NCI-H2171 (cell line): ENCODE measurements around the gene RBBP4.

Source experiments
- DNase-seq: peaks from one replicate; lab custom pipeline; 2025; lab: John Stamatoyannopoulos, UW

RBBP4 gene

DNA sequence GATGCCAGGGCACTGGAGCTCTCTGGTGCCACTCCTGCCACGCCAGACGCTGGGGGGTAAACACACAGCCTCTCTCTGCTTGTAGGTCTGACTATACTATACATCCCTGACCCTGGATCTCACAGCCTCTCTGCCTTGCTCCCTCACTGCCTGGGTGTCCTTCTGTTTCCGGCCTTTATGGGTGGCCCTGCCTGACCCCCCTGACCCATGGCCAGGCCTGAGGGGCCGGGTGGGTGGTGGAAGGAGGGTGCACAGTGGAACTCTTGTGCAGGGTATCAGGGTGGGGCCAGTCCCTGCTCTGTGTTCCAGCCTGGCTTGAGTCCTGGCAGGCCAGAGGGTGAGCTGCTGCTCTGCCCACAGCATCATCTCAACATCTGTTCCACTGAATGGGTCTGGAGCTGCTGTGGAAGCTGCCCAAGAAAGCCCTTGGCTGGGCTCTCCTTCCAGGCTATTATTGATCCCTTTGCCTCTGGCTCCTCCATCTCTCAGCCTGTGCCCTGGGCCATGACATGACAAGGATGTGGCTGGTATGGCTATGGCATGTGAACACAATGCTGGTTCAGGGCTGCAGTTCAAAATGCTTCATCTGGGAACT is 68.8 kb downstream of the RBBP4 start:
- DNase-seq: no peak

DNA sequence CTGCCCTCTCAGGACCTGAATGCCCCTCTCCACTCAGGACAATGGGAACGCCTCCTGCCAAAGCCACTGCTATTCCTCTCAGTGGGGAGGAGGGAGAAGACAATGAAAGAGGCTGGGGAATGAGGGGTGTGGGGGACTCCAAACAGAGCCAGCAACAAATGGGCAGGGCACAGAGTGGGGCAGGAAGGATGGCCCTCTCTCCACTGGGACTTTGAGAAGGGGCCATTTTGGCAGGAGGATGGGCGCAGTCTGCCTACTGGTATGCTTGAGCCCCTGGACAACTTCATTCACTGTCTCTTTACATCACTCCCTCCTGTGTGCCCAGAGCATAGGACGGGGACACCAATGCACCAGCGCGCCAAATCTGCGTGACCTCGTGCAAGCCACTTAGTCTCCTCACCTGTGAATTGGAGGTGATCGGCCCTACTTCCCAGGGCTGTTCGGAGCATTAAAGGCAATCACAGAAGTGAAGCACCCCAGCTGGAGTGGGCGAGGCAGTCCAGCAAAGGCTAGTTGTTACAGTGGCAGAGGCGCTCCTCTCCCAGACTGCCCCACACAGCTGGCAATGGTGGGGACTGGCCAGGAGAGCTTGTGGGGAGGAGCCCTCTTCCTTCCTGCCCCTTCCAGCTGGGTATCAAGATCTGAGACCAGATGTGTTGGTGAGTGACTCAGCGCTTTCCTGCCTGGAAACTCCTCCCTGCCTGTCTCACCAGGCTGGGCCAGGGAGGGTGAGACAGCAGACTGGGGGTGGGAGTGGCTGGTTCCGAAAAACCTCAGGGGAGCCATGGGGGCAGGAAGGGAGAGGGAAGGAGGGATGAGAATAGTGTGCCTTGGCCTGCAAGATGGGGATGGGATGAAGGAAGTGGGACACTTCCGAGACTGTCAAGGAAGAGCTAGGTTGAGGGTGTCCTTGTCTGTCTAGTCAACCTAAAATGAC is 73.9 kb downstream of the RBBP4 start:
- peak; percentile 45 for DNase-seq

DNA sequence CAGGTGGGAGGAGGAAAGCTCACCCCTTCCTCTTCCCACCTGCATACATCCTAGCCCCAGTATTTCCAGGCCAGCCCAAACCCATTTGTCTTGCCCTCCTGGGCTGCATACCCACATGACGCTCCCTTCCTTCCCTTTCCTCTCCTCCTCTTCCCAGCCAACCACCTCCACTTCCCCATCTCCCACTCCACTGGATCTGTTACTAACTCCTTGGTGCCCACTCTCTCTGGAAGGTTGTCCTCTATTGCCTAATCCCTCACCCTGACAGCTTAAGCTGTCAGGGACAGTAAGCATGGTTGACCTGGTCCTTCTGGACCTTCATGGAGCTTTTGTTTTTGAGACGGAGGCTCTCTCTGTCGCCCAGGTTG is 74.6 kb downstream of the RBBP4 start:
- no peak for DNase-seq

DNA sequence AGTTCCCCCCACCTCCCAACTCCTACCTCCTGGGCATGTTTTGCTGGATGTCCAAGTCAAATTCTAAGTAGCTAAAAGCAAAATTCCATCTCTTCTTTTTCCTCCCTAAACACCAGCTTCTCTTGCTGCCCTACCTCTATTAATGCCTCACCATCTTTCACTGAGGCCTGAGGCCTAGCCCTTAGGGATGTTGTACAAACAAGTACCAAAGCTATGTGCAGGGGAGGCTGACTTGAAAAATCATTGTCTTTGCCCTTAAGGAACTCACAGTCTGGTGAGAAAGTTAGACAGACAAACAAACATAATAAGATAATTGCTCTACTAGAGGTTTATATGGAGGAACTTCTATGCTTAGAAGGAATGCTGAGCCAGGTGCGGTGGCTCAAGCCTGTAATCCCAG is 76.9 kb downstream of the RBBP4 start:
- no peak for DNase-seq

DNA sequence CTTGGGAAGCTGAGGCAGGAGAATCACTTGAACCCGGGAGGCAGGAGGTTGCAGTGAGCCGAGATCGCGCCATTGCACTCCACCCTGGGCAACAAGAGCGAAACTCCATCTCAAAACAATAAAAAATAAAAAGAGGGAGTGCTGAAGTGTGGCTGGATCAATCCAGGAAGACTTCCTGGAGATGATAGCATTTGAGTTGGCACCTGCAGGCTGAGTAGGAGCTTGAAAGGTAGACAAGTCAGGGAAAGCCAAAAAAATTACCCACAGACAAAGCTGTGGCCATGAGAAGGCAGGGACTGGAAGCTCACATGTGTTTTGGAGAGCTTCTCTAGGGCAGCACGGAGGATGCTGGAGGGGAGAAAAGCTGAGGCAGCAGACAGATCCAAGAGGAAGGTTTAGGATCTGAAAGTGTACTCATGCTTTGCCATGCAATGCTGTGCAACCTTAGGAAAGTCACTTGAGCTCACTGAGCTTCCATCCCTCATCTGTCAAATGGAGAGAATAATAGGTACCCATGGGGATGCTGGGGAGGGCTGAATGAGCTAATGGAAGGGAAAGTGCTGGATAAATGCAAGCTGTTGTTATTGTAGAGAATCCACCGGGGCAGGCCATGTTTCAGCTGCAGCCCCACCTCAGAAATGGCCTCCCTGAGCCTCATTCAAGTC is 77.5 kb downstream of the RBBP4 start:
- no peak for DNase-seq

DNA sequence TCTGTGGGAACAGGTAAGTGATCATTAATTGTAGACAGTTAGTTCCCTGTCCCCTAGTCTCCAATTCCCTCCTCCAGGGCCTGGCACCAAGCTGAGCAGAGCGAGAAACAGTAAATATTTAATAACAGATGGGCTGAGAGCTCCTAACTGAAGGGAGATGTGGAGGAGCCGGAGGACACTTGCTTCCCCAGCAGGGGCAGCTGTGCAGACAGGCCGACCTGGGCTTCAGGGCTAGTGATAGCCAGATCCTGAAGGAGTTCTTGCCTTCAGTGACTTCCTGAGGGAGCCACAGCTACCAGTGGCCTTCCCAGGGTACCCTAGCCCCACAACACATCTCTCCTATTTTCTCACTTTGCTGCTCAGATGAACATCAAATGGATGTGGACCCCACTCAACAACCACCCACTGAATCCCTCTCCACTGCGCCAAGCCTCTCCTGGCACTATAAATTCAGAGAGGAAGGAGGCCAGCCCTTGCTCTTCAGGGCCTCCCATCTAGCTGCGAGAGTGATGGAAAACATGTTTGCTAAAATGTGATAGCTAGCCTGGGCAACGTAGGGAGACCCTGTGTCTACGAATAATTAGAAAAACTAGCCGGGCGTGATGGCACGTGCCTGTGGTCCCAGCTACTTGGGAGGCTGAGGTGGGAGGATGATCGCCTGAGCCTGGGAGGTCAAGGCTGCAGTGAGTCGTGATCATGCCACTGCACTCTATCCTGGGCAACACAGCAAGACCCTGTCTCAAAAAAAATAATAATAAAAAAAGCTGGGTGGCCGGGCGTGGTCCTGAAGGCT is 78.4 kb downstream of the RBBP4 start:
- DNase-seq: peak; percentile 19

DNA sequence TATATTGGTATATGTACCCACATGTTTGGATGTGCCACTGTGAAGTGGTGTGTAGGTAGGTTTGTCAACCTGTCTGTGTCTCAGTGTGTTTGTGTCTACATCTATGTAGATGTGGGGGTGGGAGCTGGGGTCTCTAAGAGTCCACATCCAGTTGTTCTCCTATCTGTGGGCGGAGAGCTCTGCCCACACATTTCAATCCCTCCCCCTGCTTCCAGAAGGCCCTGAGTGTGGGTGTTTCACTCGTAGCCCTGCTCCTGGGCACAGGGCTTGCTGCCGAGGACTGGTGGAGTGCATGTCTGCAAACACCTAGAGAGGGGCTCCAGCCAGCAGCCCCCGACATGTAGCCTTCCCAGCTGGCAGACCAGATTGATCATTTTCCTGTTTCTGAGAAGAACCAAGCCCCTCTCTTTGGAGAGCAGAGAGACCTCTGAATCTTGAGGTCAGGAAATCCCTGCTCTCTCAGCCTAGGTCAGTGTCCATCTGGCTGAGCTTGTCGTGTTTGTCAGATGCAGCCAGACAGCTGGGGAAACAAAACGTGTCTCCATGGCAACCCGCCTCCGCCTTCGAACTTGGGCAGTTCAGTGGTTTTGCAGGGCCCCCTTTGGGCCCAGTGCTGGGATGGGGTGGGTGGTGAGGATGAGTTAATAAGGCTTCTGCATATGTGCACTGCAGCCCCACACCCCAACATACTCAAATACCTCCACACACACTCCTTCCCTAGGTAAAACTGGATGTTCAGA is 82.7 kb downstream of the RBBP4 start:
- no peak for DNase-seq
